ENCODE results near the gene ETNK2. TPM values are rescaled to one million over a fixed set of nuclear protein-coding genes. Genes with fewer than 3 reads are reported as not detected.

ETNK2 gene
- total and polyA plus RNA-seq, 2 of the 13 experiments (the other 11 are each of a cell fraction or from before 2014, with no cell fraction given) = 15.5 to 42.8 TPM

GRCh38 chr1:204152310-204153044 is 633 bp upstream of the ETNK2 start (continued):
- TF ChIP-seq PAX8 (CRISPR knock-in tag; IDR thresholded peaks at IDR 0.05; ENCODE audit: borderline replicate concordance) (0 out of 2 replicates have a peak, but pooled peaks have one; percentile 56), ZFP41 (CRISPR knock-in tag; IDR thresholded peaks at IDR 0.05; ENCODE audit: borderline replicate concordance) (0 out of 2 replicates have a peak, but pooled peaks have one; percentile 36), HNF1A (IDR thresholded peaks at IDR 0.05; ENCODE audit: low read depth) (no peak), HNF1A (CRISPR knock-in tag; IDR thresholded peaks at IDR 0.05; ENCODE audit: borderline replicate concordance) (no peak), ZNF678 (CRISPR knock-in tag; IDR thresholded peaks at IDR 0.05) (0 out of 2 replicates have a peak, but pooled peaks have one; percentile 61), ZNF558 (CRISPR knock-in tag; IDR thresholded peaks at IDR 0.05; ENCODE audit: borderline replicate concordance) (no peak), FOXK2 (IDR thresholded peaks at IDR 0.05) (no peak), ZNF414 (CRISPR knock-in tag; IDR thresholded peaks at IDR 0.05) (no peak), HNRNPL (IDR thresholded peaks at IDR 0.05; ENCODE audit: low read depth, low read length) (peak; percentile 90), ZNF44 (CRISPR knock-in tag; IDR thresholded peaks at IDR 0.05) (0 out of 2 replicates have a peak, but pooled peaks have one; percentile 49), NRL (CRISPR knock-in tag; IDR thresholded peaks at IDR 0.05; ENCODE audit: borderline replicate concordance) (peak; percentile 57; the same call in 1 of the 2 replicates), ZBTB4 (CRISPR knock-in tag; IDR thresholded peaks at IDR 0.05; ENCODE audit: borderline replicate concordance) (peak; percentile 52; the same call in 1 of the 2 replicates), HIVEP1 (CRISPR knock-in tag; IDR thresholded peaks at IDR 0.05) (peak; percentile 81; the same call in 1 of the 2 replicates), SRSF1 (optimal IDR thresholded peaks at IDR 0.05; ENCODE audit: low read depth, low read length) (peak; percentile 58), ZNF772 (CRISPR knock-in tag; IDR thresholded peaks at IDR 0.05) (0 out of 2 replicates have a peak, but pooled peaks have one; percentile 55)
- TF ChIP-seq, protein P1, sequence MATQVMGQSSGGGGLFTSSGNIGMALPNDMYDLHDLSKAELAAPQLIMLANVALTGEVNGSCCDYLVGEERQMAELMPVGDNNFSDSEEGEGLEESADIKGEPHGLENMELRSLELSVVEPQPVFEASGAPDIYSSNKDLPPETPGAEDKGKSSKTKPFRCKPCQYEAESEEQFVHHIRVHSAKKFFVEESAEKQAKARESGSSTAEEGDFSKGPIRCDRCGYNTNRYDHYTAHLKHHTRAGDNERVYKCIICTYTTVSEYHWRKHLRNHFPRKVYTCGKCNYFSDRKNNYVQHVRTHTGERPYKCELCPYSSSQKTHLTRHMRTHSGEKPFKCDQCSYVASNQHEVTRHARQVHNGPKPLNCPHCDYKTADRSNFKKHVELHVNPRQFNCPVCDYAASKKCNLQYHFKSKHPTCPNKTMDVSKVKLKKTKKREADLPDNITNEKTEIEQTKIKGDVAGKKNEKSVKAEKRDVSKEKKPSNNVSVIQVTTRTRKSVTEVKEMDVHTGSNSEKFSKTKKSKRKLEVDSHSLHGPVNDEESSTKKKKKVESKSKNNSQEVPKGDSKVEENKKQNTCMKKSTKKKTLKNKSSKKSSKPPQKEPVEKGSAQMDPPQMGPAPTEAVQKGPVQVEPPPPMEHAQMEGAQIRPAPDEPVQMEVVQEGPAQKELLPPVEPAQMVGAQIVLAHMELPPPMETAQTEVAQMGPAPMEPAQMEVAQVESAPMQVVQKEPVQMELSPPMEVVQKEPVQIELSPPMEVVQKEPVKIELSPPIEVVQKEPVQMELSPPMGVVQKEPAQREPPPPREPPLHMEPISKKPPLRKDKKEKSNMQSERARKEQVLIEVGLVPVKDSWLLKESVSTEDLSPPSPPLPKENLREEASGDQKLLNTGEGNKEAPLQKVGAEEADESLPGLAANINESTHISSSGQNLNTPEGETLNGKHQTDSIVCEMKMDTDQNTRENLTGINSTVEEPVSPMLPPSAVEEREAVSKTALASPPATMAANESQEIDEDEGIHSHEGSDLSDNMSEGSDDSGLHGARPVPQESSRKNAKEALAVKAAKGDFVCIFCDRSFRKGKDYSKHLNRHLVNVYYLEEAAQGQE (IDR thresholded peaks at IDR 0.05; ENCODE audit: borderline replicate concordance in 1 of 2, low read depth in 1 of 2, low read length in 2 of 2) = no peak
